Cardiac fibroblast (primary cell): ENCODE data around the gene PSAP.

ENCODE experiments used
- DNase-seq, 2 donors: peaks; one replicate each; pipeline versions ENCODE4 v3.0.0 to v3.0.0-alpha.2; 2010; ENCODE audit warnings: low read depth in 2 of 2
- H3K4me3 ChIP-seq, 2 donors: replicated peaks in 1 of 2; 1 replicate in 1 of 2; 2 replicates in 1 of 2; pipeline ENCODE4 v1.5.1; 2011; ENCODE audit warnings: low read depth in 2 of 2, low read length in 2 of 2, mild to moderate bottlenecking in 2 of 2, moderate library complexity in 1 of 2
- TF ChIP-seq, protein P1 (sequence below): IDR thresholded peaks from one replicate; pipeline ENCODE4 v1.5.1; 2011; ENCODE audit warnings: low read depth, mild to moderate bottlenecking, low read length, inconsistent platforms

Gene PSAP

DNA sequence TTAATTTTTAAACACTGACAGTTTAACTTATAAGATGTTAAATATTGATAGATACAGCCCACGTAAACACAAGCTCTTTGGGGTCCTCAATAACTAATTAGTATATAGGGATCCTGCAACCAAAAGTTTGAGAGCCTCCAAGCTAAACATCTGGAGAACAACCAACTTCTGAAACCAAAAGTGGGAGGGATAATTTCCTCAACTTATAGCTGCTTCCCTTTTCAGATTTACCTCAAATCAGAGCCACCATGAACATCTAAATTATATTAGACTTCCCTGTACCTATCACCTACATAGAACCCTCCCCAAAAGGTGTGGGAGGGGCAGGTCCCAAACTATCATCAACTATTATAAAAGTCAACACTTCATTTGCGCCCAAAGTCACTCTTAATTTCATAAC is 8.6 kb downstream of the PSAP start:
- TF ChIP-seq, protein P1, sequence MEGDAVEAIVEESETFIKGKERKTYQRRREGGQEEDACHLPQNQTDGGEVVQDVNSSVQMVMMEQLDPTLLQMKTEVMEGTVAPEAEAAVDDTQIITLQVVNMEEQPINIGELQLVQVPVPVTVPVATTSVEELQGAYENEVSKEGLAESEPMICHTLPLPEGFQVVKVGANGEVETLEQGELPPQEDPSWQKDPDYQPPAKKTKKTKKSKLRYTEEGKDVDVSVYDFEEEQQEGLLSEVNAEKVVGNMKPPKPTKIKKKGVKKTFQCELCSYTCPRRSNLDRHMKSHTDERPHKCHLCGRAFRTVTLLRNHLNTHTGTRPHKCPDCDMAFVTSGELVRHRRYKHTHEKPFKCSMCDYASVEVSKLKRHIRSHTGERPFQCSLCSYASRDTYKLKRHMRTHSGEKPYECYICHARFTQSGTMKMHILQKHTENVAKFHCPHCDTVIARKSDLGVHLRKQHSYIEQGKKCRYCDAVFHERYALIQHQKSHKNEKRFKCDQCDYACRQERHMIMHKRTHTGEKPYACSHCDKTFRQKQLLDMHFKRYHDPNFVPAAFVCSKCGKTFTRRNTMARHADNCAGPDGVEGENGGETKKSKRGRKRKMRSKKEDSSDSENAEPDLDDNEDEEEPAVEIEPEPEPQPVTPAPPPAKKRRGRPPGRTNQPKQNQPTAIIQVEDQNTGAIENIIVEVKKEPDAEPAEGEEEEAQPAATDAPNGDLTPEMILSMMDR, result no peak
- no peak overlapping the region for H3K4me3 ChIP-seq
- no peak for DNase-seq

DNA sequence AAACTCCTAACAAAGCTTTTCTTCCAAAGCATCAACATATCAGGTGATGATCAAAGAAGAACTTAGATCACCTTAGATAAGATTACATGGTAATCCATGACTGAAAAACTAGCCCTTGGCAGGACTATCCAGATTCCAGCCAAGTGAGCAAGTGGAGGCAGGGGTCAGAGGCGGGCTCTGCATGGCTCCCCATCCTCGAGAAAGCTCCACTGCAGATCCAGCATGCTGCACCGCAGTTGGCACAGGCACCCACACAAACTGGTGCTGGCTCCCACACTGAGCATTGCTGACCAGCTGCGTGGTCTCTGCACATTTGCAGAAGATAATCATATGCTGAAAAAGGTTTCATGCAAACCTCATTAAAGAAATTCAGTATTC is 10.1 kb downstream of the PSAP start:
- TF ChIP-seq, protein P1, result no peak
- no peak overlapping the region for H3K4me3 ChIP-seq
- DNase-seq, result no peak

- no peak overlapping the region for H3K4me3 ChIP-seq
- TF ChIP-seq, protein P1, result no peak
- DNase-seq, result peak; percentile 95 to 98
Observed at GRCh38 chr10:71840177-71840957, 10.7 kb downstream of the PSAP start.

DNA sequence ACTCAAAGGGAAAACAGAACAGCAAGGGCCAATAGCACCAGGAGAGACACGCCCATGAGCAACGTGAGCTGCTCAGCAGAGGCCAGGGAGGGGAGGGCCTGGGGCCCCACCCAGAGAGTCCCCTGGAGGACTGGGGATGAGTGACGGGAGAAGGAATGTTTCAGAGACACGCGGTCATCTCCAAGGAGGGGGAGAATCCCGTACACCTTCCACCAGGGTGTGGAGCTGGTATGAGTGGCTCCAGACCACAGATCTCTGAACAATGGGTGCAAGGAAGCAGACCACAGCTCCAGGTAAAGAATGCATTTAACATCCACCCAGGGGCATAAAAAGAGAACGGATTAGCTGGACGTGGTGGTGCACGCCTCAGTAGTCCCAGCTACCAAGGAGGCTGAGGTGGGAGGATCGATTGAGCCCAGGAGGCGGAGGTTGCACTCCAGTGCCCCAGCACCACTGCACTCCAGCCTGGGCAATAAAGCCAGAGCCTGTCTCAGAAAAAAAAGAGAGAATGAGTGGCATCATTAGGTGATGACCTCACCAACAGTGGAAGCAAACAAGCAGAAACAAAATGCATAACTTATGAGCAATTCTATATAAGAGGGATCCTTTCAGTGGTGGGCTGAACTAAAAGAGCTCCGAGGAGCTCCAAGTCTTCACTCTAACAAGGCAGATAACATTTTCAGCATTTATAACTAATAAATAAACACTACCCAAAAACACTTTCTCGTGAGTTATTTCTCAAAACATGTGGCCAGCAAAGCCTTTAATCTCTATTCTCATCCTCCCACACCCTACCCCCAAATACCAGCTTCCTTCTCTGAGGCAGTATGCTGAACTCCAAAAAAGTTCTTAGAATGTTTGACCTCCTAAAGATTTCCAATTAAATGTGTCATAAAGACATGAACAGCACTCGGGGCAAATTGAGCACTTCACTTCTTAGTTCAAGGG is 12.5 kb downstream of the PSAP start:
- TF ChIP-seq, protein P1, result no peak
- DNase-seq, result peak; percentile 27 to 64
- H3K4me3 ChIP-seq, result no peak overlapping the region

DNA sequence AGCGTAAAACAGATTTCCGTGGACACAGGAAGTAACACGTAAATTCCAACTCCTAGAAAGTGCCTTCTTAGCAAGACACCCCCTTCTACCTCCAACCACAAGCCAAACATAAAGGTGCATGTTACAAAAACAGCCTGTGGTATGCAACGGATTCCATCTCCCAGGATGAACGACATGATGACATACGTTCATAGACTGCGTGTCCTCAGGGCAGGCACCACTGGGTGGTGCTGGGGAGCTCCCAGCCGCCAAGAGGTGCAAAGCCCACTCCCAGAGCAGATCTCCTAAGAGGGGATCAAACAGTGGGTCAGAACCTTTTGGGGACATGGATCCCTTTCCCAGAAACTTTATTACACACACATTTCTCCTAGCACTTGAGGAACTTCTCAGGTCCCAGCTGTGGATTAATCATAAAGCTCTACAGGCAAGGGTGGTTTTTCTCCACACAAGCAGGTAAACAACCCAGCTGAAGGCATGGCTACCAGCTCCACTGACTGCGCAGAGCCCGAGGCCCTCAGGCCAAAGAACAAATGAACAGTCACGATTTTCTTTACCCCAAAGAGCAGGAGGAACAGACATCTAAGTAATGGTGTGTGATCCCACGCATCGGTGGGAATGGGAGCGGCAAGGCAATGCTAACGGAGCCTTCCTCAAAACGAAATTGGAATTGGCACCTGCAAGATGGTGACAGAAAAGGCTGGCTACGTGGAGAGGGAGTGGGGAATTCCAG is 13.8 kb downstream of the PSAP start:
- DNase-seq, result peak in 1 of 2 donors; percentile 18

DNA sequence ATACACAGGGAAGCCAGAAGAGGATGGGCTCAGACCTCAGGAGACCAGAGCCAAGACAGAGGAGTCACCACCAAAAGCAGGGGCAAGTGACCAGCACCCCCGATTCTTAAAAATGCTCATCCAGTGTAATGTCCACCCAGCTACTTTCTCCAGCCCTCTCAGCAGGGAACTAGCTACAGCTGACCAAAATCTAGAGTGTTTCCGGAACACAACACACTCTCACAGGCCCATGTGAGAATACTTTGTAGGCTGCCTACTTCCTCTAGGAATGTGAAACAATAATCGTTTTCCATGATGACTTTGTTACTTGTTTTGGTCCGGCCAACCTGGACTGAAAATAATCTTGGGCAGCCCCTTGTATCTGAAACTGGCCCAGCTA is 14.5 kb downstream of the PSAP start:
- TF ChIP-seq, protein P1, result no peak
- peak; percentile 41 to 69 for DNase-seq
- H3K4me3 ChIP-seq, result no peak overlapping the region

More for the DNA sequence above, 13.8 kb downstream of the PSAP start:
- no peak overlapping the region for H3K4me3 ChIP-seq
- TF ChIP-seq, protein P1, result peak; percentile 34
